D721Med (cell line): ENCODE measurements around the gene TRIM22.

Source experiments
- DNase-seq: peaks from one replicate; pipeline ENCODE4 v3.0.0; 2011; ENCODE audit warnings: low spot score; ENCODE audit not compliant: insufficient read length
- FAIRE-seq: peaks from 2 replicates; lab custom pipeline; 2011; peaks lifted over from hg19 to GRCh38; lab: Jason Lieb, UNC
- CTCF ChIP-seq: IDR thresholded peaks from 2 replicates; pipeline ENCODE4 v1.5.1; 2012; ENCODE audit warnings: mild to moderate bottlenecking, control low read depth; ENCODE audit not compliant: insufficient read depth; ENCODE audit errors: missing control alignments

TRIM22 gene

GRCh38 chr11:5726351-5726750, 36.8 kb downstream of the TRIM22 start:
- FAIRE-seq (no peak), DNase-seq (no peak)
- no peak for TF ChIP-seq CTCF

- DNase-seq (no peak), FAIRE-seq (no peak)
- TF ChIP-seq CTCF, result no peak
Measured at GRCh38 chr11:5727691-5728090, 38.1 kb downstream of the TRIM22 start.

- FAIRE-seq (no peak), DNase-seq (no peak)
- no peak for TF ChIP-seq CTCF
Measured at GRCh38 chr11:5736396-5736795, 46.8 kb downstream of the TRIM22 start, which contains the start of gene OR56B1. Gene OR56B1, plus strand, starts transcription at chr11:5736448. Its CDS starts 69 bp downstream, at chr11:5736517.

- DNase-seq (no peak), FAIRE-seq (no peak)
- no peak for TF ChIP-seq CTCF
Measured at GRCh38 chr11:5737091-5737490, 47.5 kb downstream of the TRIM22 start.

GRCh38 chr11:5737670-5738392, 48.2 kb downstream of the TRIM22 start:
- no peak for FAIRE-seq
- no peak for DNase-seq
- no peak for TF ChIP-seq CTCF

- FAIRE-seq (no peak), DNase-seq (no peak)
- TF ChIP-seq CTCF, result no peak
Measured at GRCh38 chr11:5738431-5738830, 48.8 kb downstream of the TRIM22 start.

- DNase-seq, result no peak
- TF ChIP-seq CTCF, result no peak
- FAIRE-seq, result no peak
Measured at GRCh38 chr11:5746614-5747013, 57.0 kb downstream of the TRIM22 start.
